HEK293T (cell line): ENCODE results near the gene FBXO45.

Source experiments
- ARNT ChIP-seq: fragments of 450-650 bp; IDR thresholded peaks from 2 replicates; pipeline ENCODE4 v1.6.1; 2017; ENCODE audit warnings: mild to moderate bottlenecking
- BHLHE40 ChIP-seq: fragments of 450-650 bp; IDR thresholded peaks from 2 replicates; pipeline ENCODE4 v1.6.1; 2016; ENCODE audit warnings: mild to moderate bottlenecking, moderate library complexity, borderline replicate concordance
- ELF4 ChIP-seq: fragments of 450-650 bp; IDR thresholded peaks from 2 replicates; pipeline ENCODE4 v1.6.1; 2017; ENCODE audit warnings: antibody characterized with exemption
- FOXA1 ChIP-seq: fragments of 450-650 bp; IDR thresholded peaks from 2 replicates; pipeline ENCODE4 v1.6.1; 2016; ENCODE audit warnings: mild to moderate bottlenecking
- FOXK2 ChIP-seq: fragments of 450-650 bp; IDR thresholded peaks from 2 replicates; pipeline ENCODE4 v1.6.1; 2016; ENCODE audit warnings: mild to moderate bottlenecking
- FOXM1 ChIP-seq: fragments of 450-650 bp; IDR thresholded peaks from 2 replicates; pipeline ENCODE4 v1.6.1; 2017; ENCODE audit warnings: mild to moderate bottlenecking, borderline replicate concordance
- HDGF ChIP-seq: fragments of 450-650 bp; IDR thresholded peaks from 2 replicates; pipeline ENCODE4 v1.6.1; 2017; ENCODE audit warnings: antibody characterized with exemption, borderline replicate concordance
- L3MBTL2 ChIP-seq: fragments of 450-650 bp; conservative IDR thresholded peaks from 2 replicates; pipeline ENCODE4 v1.6.1; 2016; ENCODE audit warnings: mild to moderate bottlenecking
- LEF1 ChIP-seq: fragments of 450-650 bp; IDR thresholded peaks from 2 replicates; pipeline ENCODE4 v1.6.1; 2017; ENCODE audit warnings: mild to moderate bottlenecking, borderline replicate concordance
- NFRKB ChIP-seq: fragments of 450-650 bp; IDR thresholded peaks from 2 replicates; pipeline ENCODE4 v1.6.1; 2016; ENCODE audit warnings: mild to moderate bottlenecking, moderate library complexity
- PKNOX1 ChIP-seq: fragments of 450-650 bp; IDR thresholded peaks from 2 replicates; pipeline ENCODE4 v1.6.1; 2016
- SP1 ChIP-seq: fragments of 450-650 bp; IDR thresholded peaks from 2 replicates; pipeline ENCODE4 v1.6.1; 2017
- TARDBP ChIP-seq: fragments of 450-650 bp; IDR thresholded peaks from 2 replicates; pipeline ENCODE4 v1.6.1; 2016
- ZNF384 ChIP-seq: fragments of 450-650 bp; IDR thresholded peaks from 2 replicates; pipeline ENCODE4 v1.6.1; 2016

- no peak for TF ChIP-seq ELF4
- TF ChIP-seq LEF1: no peak
- TF ChIP-seq BHLHE40: no peak
- no peak for TF ChIP-seq NFRKB
- no peak for TF ChIP-seq TARDBP
- no peak for TF ChIP-seq FOXA1
- TF ChIP-seq L3MBTL2: no peak
- TF ChIP-seq FOXM1: no peak
- no peak for TF ChIP-seq SP1
- TF ChIP-seq ARNT: no peak
- TF ChIP-seq FOXK2: no peak
- TF ChIP-seq PKNOX1: no peak
- TF ChIP-seq ZNF384: no peak
- no peak for TF ChIP-seq HDGF
Observed at GRCh38 chr3:196603683-196604082, 35.2 kb downstream of the FBXO45 start.
